ENCODE data around the gene AS3MT.

- TF ChIP-seq CTCF (IDR thresholded peaks at IDR 0.05; ENCODE audit: low read depth, low read length) = no peak
- TF ChIP-seq EZH2phosphoT487 (IDR thresholded peaks at IDR 0.05; ENCODE audit: low read depth) = no peak
Observed at GRCh38 chr10:102876747-102877153, 7.5 kb downstream of the AS3MT start.
